IMR-90 (cell line): Measurements from ENCODE around the gene NFKB1. TPM values are rescaled to one million over a fixed set of nuclear protein-coding genes. Genes with fewer than 3 reads are reported as not detected.
A peak's percentile ranks its signal among the peaks of the same experiment; 100 is the strongest.

Experiments used
- ATAC-seq: fragments of 200-7000 bp; cut with Tn5 transposase; 2 replicates; pipeline ENCODE4 v1.9.1; 2020; ENCODE audit warnings: low read depth, mild to moderate bottlenecking, moderate library complexity
- BruUV-seq: library from RNA; stranded (reverse); fragments of 400-500 nt; replicated peaks from 2 replicates; lab custom pipeline; 2021; lab: Mats Ljungman, UMichigan
- CTCF ChIA-PET: fragments of 300-600 bp; formaldehyde crosslinking; extraction: SDS; loops from one replicate; lab custom pipeline; 2021; ENCODE audit warnings: antibody characterized with exemption; lab: Yijun Ruan, JAX
- POLR2A ChIA-PET: fragments of 300-600 bp; sonication (Branson Sonifier 250); formaldehyde crosslinking; loops from one replicate; lab custom pipeline; 2022; ENCODE audit warnings: antibody characterized with exemption; ENCODE audit not compliant: unreplicated experiment; lab: Charles Lee
- DNase-seq: peaks from one replicate; pipeline ENCODE4 v3.0.0; 2013
- H2AFZ ChIP-seq: replicated peaks from 2 replicates; pipeline ENCODE3; 2013; ENCODE audit warnings: low read length, mild to moderate bottlenecking; ENCODE audit not compliant: poor library complexity
- H2AK5ac ChIP-seq: 2 replicates; pipeline ENCODE4 v1.6.1; 2013; ENCODE audit warnings: low read depth, low read length, inconsistent platforms
- H2AK9ac ChIP-seq: replicated peaks from 2 replicates; pipeline ENCODE3; 2013; ENCODE audit warnings: mild to moderate bottlenecking, low read depth, low read length, moderate library complexity; ENCODE audit not compliant: poor library complexity
- H2BK120ac ChIP-seq: 2 replicates; pipeline ENCODE4 v1.6.1; 2013; ENCODE audit warnings: low read depth, low read length, inconsistent platforms
- H2BK15ac ChIP-seq: 3 replicates; pipeline ENCODE4 v1.6.1; 2013; ENCODE audit warnings: low read depth, low read length, inconsistent platforms
- H2BK20ac ChIP-seq: 2 replicates; pipeline ENCODE4 v1.6.1; 2013; ENCODE audit warnings: low read depth, mild to moderate bottlenecking, inconsistent platforms, low read length, moderate library complexity
- H2BK5ac ChIP-seq: 2 replicates; pipeline ENCODE4 v1.6.1; 2013; ENCODE audit warnings: mild to moderate bottlenecking, low read depth, low read length, inconsistent platforms; ENCODE audit not compliant: poor library complexity, severe bottlenecking
- H3K14ac ChIP-seq: replicated peaks from 2 replicates; pipeline ENCODE4 v1.6.1; 2013; ENCODE audit warnings: low read depth, low read length, inconsistent platforms
- H3K18ac ChIP-seq: 2 replicates; pipeline ENCODE4 v1.6.1; 2013; ENCODE audit warnings: low read depth, low read length, control low read depth
- H3K23ac ChIP-seq: 2 replicates; pipeline ENCODE4 v1.6.1; 2013; ENCODE audit warnings: low read depth, low read length, inconsistent platforms
- H3K27ac ChIP-seq: 2 replicates; pipeline ENCODE4 v1.5.1; 2013; ENCODE audit warnings: mild to moderate bottlenecking, control low read depth, low read length; ENCODE audit not compliant: insufficient read depth
- H3K27me3 ChIP-seq: 2 replicates; pipeline ENCODE4 v1.6.1; 2013; ENCODE audit warnings: low read length; ENCODE audit not compliant: control insufficient read depth, insufficient read depth
- H3K36me3 ChIP-seq: 2 replicates; pipeline ENCODE4 v1.6.1; 2013; ENCODE audit warnings: low read length, mixed read lengths; ENCODE audit not compliant: control insufficient read depth, insufficient read depth
- H3K4ac ChIP-seq: 2 replicates; pipeline ENCODE4 v1.6.1; 2013; ENCODE audit warnings: low read depth, low read length, inconsistent platforms
- H3K4me1 ChIP-seq: 2 replicates; pipeline ENCODE4 v1.6.1; 2013; ENCODE audit warnings: low read length, mixed read lengths; ENCODE audit not compliant: control insufficient read depth, insufficient read depth
- H3K4me2 ChIP-seq: 2 replicates; pipeline ENCODE4 v1.6.1; 2013; ENCODE audit warnings: low read depth, mild to moderate bottlenecking, control low read depth, low read length, moderate library complexity
- H3K4me3 ChIP-seq: 2 replicates; pipeline ENCODE4 v1.5.1; 2013; ENCODE audit warnings: low read depth, mild to moderate bottlenecking, control low read depth, low read length, moderate library complexity; ENCODE audit not compliant: insufficient read depth
- H3K56ac ChIP-seq: 2 replicates; pipeline ENCODE4 v1.6.1; 2013; ENCODE audit warnings: low read length, inconsistent platforms; ENCODE audit not compliant: insufficient read depth; ENCODE audit errors: extremely low read depth
- H3K79me1 ChIP-seq, 2 experiments: 2 replicates each; pipeline ENCODE4 v1.6.1; 2013; ENCODE audit warnings: low read length in 2 of 2, inconsistent platforms in 1 of 2, low read depth in 1 of 2
- H3K9ac ChIP-seq: 2 replicates; pipeline ENCODE4 v1.6.1; 2013; ENCODE audit warnings: low read depth, low read length, control low read depth
- H3K9me1 ChIP-seq: 2 replicates; pipeline ENCODE4 v1.6.1; 2013; ENCODE audit warnings: low read length, inconsistent platforms; ENCODE audit not compliant: insufficient read depth
- H3K9me3 ChIP-seq: 2 replicates; pipeline ENCODE4 v1.6.1; 2013; ENCODE audit warnings: low read length; ENCODE audit not compliant: control insufficient read depth, insufficient read depth
- H4K20me1 ChIP-seq: 2 replicates; pipeline ENCODE4 v1.6.1; 2013; ENCODE audit warnings: low read length, inconsistent platforms; ENCODE audit not compliant: insufficient read depth
- H4K5ac ChIP-seq: 2 replicates; pipeline ENCODE4 v1.6.1; 2013; ENCODE audit warnings: mild to moderate bottlenecking, low read depth, low read length, control low read depth
- H4K8ac ChIP-seq, 2 experiments: 2 replicates each; pipeline ENCODE4 v1.6.1; 2013; ENCODE audit warnings: low read depth in 2 of 2, low read length in 2 of 2, control low read depth in 1 of 2, inconsistent platforms in 1 of 2
- H4K91ac ChIP-seq: 2 replicates; pipeline ENCODE4 v1.6.1; 2013; ENCODE audit warnings: low read depth, low read length, inconsistent platforms; ENCODE audit not compliant: insufficient read depth
- FOS ChIP-seq: fragments of 150-350 bp; IDR thresholded peaks from 2 replicates; pipeline ENCODE4 v1.6.1; 2016; ENCODE audit warnings: low read depth, low read length
- MAFK ChIP-seq: IDR thresholded peaks from 2 replicates; pipeline ENCODE4 v1.6.1; 2012; ENCODE audit warnings: low read depth, low read length, improper control_type of control experiment
- MAZ ChIP-seq: IDR thresholded peaks from 2 replicates; pipeline ENCODE4 v1.6.1; 2012; ENCODE audit warnings: low read depth, mild to moderate bottlenecking, low read length, improper control_type of control experiment, moderate library complexity, borderline replicate concordance
- NFE2L2 ChIP-seq: fragments of 150-350 bp; IDR thresholded peaks from 2 replicates; pipeline ENCODE4 v1.6.1; 2016; ENCODE audit warnings: low read depth, mild to moderate bottlenecking, low read length
- POLR2A ChIP-seq: IDR thresholded peaks from 2 replicates; pipeline ENCODE4 v1.6.1; 2012; ENCODE audit warnings: mild to moderate bottlenecking, low read depth, low read length
- RFX5 ChIP-seq: IDR thresholded peaks from 2 replicates; pipeline ENCODE4 v1.8.0; 2012; ENCODE audit warnings: low read depth, mild to moderate bottlenecking, low read length, moderate library complexity
- SMC3 ChIP-seq: fragments of 150-350 bp; IDR thresholded peaks from 2 replicates; pipeline ENCODE4 v1.6.1; 2016; ENCODE audit warnings: low read depth, mild to moderate bottlenecking, antibody characterized with exemption, low read length, moderate library complexity
- WGBS, 2 experiments: methylation state at CpG; one replicate each; pipeline versions ENCODE4 v1.1.5 to v1.1.7; 2013; ENCODE audit warnings: missing lambda C conversion rate in 2 of 2; ENCODE audit not compliant: insufficient read length in 1 of 2; ENCODE audit errors: extremely low coverage in 2 of 2; 5-methylcytosine and 5-hydroxymethylcytosine counted together
- dilution Hi-C: fragments of 300-500 bp; cut with HindIII; formaldehyde crosslinking; loops from one replicate; pipeline ENCODE4 v1.14.3; 2018; ENCODE audit warnings: low sequenced_read_pairs; ENCODE audit not compliant: unreplicated experiment
- in situ Hi-C: fragments of 300-500 bp; cut with MboI; formaldehyde crosslinking; loops from 3 replicates; pipeline ENCODE4 v1.14.3; 2019; ENCODE audit warnings: low sequenced_read_pairs, inconsistent platforms, mixed read lengths
- intact Hi-C: fragments of 100-400 bp; cut with micrococcal nuclease; formaldehyde crosslinking; loops from 2 replicates; pipeline ENCODE4 v1.10.0; 2022
- polyA plus RNA-seq, 3 experiments: library from polyadenylated mRNA; depleted of rRNA; stranded (reverse); fragments of >200 nt; gene quantifications; 2 replicates each; pipeline ENCODE4 v1.2.3, GENCODE V29; 2012; ENCODE audit warnings: low replicate concordance in 1 of 3
- total RNA-seq: library from RNA; depleted of rRNA; stranded (reverse); fragments of >200 nt; gene quantifications from 2 replicates; pipeline ENCODE4 v1.2.3, GENCODE V29; 2012

Gene NFKB1
- total and polyA plus RNA-seq, 2 of the 4 experiments (the other 2 are of a cell fraction), result 19.8 to 24.6 TPM

DNA sequence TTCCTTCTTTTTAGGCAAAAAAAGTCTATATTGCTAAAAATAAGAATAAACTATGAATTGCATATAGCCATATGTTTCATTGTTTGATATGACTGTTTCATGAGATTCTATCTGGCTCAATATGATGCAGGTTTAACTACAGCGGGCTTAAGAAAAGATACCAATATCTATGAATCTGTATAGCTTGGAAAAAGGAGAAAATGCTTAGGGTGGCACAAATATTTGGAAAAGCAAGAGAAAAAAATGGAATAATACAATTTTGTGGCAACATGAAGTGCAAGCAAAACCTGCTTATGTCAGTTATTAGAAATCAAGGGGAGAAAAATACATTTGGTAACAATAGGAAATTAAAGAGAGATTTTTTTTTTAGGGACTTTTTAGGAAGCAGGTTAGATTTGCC is 48.3 kb upstream of the NFKB1 start:
- H3K56ac ChIP-seq, result no peak overlapping the region
- in situ Hi-C loops (no loop called here), intact Hi-C loops (loop anchor here (5.0 kb wide), 2 partner anchors 49 to 114 kb away; partner anchors contain the start of gene NFKB1), dilution Hi-C loops (no loop called here)
- no peak overlapping the region for H2BK15ac ChIP-seq
- H2BK120ac ChIP-seq, result no peak overlapping the region
- H2AFZ ChIP-seq, result no peak overlapping the region
- no peak overlapping the region for H3K4me2 ChIP-seq
- no peak overlapping the region for H3K14ac ChIP-seq
- H3K4ac ChIP-seq, result no peak overlapping the region
- H3K79me1 ChIP-seq, result no peaks in the 10 kb centered on the region
- no peak overlapping the region for H2BK20ac ChIP-seq
- no peak overlapping the region for H3K18ac ChIP-seq
- POLR2A ChIA-PET, result no interaction called here
- no peaks in the 10 kb centered on the region for H3K9me1 ChIP-seq
- CTCF ChIA-PET, result no interaction called here
- no peak overlapping the region for H3K23ac ChIP-seq
- H3K9ac ChIP-seq, result no peak overlapping the region
- H3K4me1 ChIP-seq, result no peaks in the 10 kb centered on the region
- DNase-seq, result no peak
- no CpG with 5 or more reads among the region's 1 CpG for WGBS, 2 experiments
- H3K9me3 ChIP-seq, result no peaks in the 10 kb centered on the region
- H3K36me3 ChIP-seq, result no peaks in the 10 kb centered on the region
- no peak overlapping the region for H4K8ac ChIP-seq
- H4K20me1 ChIP-seq, result no peaks in the 10 kb centered on the region
- no peak overlapping the region for H4K5ac ChIP-seq
- no peak for ATAC-seq
- no peak for TF ChIP-seq MAZ
- no peak for TF ChIP-seq FOS
- TF ChIP-seq NFE2L2, result no peak
- TF ChIP-seq POLR2A, result no peak
- peak; percentile 70 for TF ChIP-seq MAFK
- TF ChIP-seq RFX5, result no peak
- TF ChIP-seq SMC3, result no peak
- H2BK5ac ChIP-seq, result no peak overlapping the region
- H2AK9ac ChIP-seq, result no peak overlapping the region
- BruUV-seq, result no TSS peak
- H3K27ac ChIP-seq, result no peak overlapping the region
- no peak overlapping the region for H3K4me3 ChIP-seq
- no peak overlapping the region for H2AK5ac ChIP-seq
- H4K91ac ChIP-seq, result no peak overlapping the region
- peaks cover 7% of the 10 kb centered on the region; the same call in 1 of the 2 replicates for H3K27me3 ChIP-seq
